Right renal cortex interstitium (tissue), 3 donors: ENCODE results near the gene RABGAP1L. TPM values are rescaled to one million over a fixed set of nuclear protein-coding genes. Genes with fewer than 3 reads are reported as not detected.
A peak's percentile ranks its signal among the peaks of the same experiment; 100 is the strongest.
"Not testable (repeated sequence)": the region's sequence is repeated elsewhere in the genome, so short reads cannot be mapped to it uniquely, and the experiment has no call there.

Experiments
- DNase-seq, 3 donors: peaks; one replicate each; pipeline ENCODE4 v3.0.0-alpha.2; 2013; ENCODE audit warnings: low read depth in 3 of 3, low spot score in 2 of 3
- polyA plus RNA-seq, 3 donors: library from polyadenylated mRNA; unstranded; fragments of 120-200 nt; gene quantifications; one replicate each; pipeline ENCODE4 v1.2.1, GENCODE V29; 2013; ENCODE audit not compliant: insufficient read length in 3 of 3

RABGAP1L gene
- polyA plus RNA-seq, 3 donors = 26.6 to 29.5 (median 29.4) TPM

- no peak for DNase-seq
Observed at GRCh38 chr1:174786760-174787159, 627.4 kb downstream of the RABGAP1L start.

GRCh38 chr1:174788981-174789380 lies 629.7 kb downstream of the RABGAP1L start:
- DNase-seq = no peak

GRCh38 chr1:174789399-174789798 lies 630.1 kb downstream of the RABGAP1L start:
- DNase-seq = no peak

GRCh38 chr1:174791863-174792262 lies 632.5 kb downstream of the RABGAP1L start:
- no peak for DNase-seq

- DNase-seq = no peak
Observed at GRCh38 chr1:174794861-174795260, 635.5 kb downstream of the RABGAP1L start.

- no peak for DNase-seq
Observed at GRCh38 chr1:174795806-174796205, 636.5 kb downstream of the RABGAP1L start.

- no peak for DNase-seq
Observed at GRCh38 chr1:174797398-174797797, 638.1 kb downstream of the RABGAP1L start.

GRCh38 chr1:174799136-174799479 lies 639.8 kb downstream of the RABGAP1L start:
- DNase-seq = no peak

- DNase-seq = peak in 1 of 3 donors; percentile 19
Observed at GRCh38 chr1:174800216-174800851, 641.0 kb downstream of the RABGAP1L start.

- DNase-seq = no peak
Observed at GRCh38 chr1:174800876-174801275, 641.6 kb downstream of the RABGAP1L start.

GRCh38 chr1:174809755-174810280 lies 650.5 kb downstream of the RABGAP1L start:
- DNase-seq = no peak

GRCh38 chr1:174812016-174812415 lies 652.7 kb downstream of the RABGAP1L start:
- DNase-seq = no peak

- no peak for DNase-seq
Observed at GRCh38 chr1:174812656-174813055, 653.3 kb downstream of the RABGAP1L start.

GRCh38 chr1:174815036-174815435 lies 655.7 kb downstream of the RABGAP1L start:
- DNase-seq = no peak

GRCh38 chr1:174815474-174815908 lies 656.2 kb downstream of the RABGAP1L start:
- no peak for DNase-seq

- not testable (repeated sequence) for DNase-seq
Observed at GRCh38 chr1:174816621-174817020, 657.3 kb downstream of the RABGAP1L start.

GRCh38 chr1:174818014-174818616 lies 658.8 kb downstream of the RABGAP1L start:
- DNase-seq = no peak

GRCh38 chr1:174818951-174819350 lies 659.6 kb downstream of the RABGAP1L start:
- DNase-seq = no peak

GRCh38 chr1:174819596-174819995 lies 660.3 kb downstream of the RABGAP1L start:
- DNase-seq = no peak

- no peak for DNase-seq
Observed at GRCh38 chr1:174825127-174825526, 665.8 kb downstream of the RABGAP1L start.

- DNase-seq = no peak
Observed at GRCh38 chr1:174825806-174826205, 666.5 kb downstream of the RABGAP1L start.

- no peak for DNase-seq
Observed at GRCh38 chr1:174828264-174828663, 668.9 kb downstream of the RABGAP1L start.
